HG02610 (cell line): ENCODE results near the gene PLCH1.

Experiments
- ATAC-seq: cut with Tn5 transposase; IDR thresholded peaks from one replicate; pipeline ENCODE4 v1.9.1; 2021; ENCODE audit warnings: mild to moderate bottlenecking, moderate library complexity; ENCODE audit not compliant: unreplicated experiment

PLCH1 gene

DNA sequence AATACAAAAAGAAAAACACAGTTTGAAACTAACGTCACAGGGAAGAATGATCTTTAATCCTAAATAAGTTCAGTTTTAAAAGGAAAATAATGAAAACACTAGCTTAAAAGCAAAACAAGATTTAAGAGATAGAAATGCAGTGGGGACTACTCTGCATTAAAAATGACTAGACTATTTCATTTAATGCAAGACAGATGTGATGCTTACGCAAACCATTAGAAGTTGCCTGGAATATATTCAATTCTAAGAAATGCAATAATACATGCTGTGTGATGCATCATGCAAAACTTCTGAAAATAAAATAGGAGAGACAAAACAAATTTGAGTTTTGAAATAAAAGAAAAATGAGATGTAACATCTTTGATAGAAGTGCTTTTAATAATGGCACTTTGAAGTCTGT, 353.8 kb downstream of the PLCH1 start:
- no peak for ATAC-seq

DNA sequence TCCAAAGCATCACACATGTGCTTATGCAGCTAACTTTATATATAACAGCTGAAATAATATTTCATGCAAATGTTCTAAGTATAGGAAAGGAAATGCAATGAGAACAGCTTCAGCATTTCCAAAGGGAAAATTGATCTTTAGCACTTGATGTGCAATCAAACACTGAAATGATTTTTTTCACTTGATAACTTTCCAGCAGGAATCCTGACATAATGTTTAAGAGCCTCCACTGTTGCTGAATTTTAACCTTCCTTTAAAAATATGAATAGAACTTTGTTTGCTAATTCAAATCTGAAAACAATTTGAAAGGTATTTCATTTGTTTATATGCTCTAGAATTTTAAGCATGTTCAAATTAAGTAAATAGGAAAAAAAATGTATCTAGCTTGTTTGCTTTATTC, 354.5 kb downstream of the PLCH1 start:
- no peak for ATAC-seq

DNA sequence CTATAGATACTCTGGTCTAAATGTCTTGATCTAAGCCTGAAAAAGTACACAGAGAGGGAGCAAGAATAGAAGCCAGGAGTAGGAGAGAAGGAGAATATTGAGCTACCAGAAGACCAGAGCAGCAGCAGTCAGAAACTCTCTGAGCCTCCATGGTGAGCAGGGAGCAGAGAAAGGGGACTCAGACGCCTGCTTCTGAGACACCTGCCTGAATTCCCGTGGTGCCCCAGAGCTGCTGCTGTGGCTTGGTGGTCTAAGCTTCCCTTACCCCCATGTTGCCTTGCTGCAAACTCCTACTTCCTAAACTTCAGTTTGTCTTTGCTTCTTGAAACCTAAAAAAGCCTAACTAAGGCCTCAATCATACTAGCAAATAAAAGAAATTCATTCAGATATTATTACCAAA, 356.5 kb downstream of the PLCH1 start:
- ATAC-seq, result no peak

DNA sequence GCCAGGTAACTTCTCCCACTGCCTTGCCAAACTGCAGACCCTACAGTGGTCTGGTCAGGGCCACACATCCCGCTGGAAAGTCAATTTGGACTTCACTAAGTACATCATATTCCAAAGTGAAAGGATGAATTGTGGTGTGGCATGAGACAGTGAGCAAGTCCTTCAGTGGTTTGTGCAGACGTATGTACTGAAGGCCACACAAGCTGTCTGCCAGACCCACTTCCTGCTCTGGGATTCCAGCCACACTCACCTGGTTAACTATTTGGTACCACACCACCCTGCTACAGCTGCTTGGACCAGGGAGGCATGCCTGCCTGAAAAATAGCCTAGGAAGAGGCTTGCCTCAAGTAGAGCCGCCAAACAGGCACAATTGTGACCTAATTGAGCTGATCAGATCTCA, 357.3 kb downstream of the PLCH1 start:
- ATAC-seq, result no peak

DNA sequence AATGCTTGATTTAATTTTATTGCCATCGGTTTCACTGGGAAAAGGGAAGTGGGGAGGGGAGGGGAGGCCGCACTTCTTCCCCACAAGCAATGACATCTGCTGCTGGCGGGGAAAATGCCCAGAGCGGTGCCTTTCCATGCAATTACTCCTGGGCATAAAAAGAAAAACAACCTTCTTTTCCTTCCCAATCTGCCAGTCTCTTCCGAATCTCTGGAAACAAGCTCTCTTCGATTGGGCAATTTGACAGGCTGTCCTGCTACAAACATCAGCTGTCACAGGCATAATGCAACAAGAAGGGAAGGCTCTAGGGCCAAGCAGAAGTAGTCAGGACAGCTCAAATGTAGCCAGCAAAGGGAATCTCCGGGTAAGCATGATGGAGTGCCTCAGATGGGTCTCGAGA, 358.0 kb downstream of the PLCH1 start:
- ATAC-seq, result no peak

DNA sequence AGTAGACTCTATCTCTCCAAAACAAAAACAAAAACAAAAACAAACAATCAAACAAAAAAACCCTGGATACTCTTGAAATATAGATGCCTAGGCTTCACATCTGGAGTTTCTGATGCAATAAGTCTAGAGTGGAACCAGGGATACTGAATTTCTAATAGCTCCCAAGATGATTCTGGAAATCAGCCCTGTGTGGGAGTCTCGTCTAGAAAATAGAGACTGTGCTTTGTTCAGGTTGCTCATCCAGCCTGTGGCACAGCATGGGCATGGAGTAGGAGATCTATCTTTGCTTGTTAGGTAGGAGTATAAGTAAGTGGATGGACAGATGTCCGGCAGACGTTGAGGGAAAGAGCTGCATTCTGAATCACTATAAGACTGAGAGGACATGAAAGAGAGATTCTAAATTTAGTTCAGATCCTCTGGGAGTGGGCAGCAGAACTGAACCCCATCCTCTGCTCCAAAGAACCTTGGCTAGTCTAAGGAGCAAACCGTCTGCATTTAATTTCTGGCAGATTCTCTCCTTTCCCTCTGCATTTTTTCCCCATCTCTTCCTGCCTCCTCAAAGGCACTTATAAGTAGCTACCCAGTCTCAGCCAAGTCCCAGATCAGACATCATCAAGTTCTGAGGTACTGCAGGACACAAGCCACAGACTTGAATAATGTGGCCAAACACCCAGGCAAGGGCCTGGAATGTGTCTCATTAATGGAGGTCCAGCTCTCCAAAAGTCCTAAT, 358.8 kb downstream of the PLCH1 start:
- ATAC-seq, result no peak

DNA sequence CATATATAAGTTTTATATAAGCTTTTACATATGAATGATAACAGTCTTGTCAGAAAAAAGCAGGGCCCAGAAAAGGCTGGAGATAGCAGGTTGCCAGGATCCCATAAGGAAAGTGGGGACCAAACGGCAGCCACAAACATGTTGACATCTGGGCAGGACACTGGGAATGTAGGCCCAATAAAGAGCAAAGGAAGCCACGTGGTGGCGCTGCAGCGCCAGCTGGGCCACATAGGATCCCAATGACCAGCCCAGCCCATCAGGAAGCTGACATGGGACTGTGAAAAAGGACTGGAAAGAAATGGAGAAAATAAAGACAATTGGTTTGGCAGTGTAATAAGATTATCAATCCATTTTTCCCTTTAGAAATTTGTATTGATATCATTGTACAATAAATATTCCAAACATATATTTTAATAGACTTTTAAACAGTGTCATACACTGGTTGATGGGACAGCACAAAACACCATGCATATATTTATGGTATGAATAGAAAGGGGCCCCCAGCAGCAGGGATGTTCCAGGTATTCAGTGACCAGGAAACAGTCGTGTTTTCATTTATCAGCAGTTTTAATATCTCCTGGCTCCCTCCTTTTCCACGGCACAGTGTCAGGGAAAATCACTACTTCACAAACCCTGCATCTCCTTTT, 362.4 kb downstream of the PLCH1 start:
- ATAC-seq, result no peak

DNA sequence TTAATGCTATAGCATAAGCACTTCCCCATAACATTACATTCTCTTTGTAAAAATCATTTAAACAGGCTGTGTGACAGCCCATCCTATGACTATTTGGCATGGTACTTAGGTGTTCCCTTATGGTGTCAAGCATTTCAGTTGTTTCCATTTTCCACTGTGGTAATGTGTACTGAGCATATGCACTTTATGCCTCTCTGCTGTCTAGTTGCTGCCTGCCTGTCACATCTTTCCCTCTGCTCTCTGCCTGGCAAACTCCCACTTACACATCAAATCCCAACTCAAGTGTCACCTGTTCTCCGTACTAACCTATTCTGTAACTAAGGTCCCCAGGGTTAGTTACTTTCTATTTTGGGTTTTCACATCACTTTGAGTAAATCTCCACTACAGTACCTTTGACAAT, 367.0 kb downstream of the PLCH1 start:
- ATAC-seq, result no peak

DNA sequence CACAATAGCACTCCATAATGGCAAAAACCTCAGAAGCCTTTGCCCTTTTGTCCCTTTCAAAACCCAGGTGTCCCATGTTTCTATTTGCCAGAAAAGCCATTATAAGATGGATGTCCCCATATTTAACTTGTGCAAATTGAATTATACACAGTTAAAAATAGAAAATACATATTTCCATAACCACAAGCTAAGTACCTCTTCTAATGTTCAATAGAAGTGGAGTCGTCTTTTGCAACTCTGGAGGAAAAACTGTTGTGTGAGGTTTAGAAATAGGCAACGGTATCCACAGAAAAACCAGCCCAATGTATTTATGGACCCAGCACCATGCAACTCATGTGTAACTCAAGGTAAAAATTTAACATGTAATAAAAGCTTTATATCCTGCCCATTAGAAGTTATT, 367.8 kb downstream of the PLCH1 start:
- no peak for ATAC-seq

DNA sequence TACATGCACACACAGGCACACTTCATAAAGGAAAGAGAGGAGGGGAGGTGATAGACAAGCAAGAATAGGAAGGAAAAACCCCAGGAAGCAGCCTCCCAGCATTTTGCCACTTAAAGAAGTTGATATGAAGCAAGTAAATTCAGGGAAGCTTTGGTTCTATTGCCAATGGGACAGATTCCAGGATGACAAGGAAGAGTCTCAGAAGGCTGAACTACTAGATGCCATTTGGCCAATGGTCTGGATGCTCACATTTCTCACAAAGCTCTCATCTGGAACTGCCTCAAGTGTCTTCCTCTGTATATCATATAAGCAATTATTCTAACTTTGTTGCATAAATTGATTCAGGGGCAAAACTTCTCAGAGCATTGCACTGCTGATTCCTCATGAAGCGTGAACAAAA, 372.6 kb downstream of the PLCH1 start:
- no peak for ATAC-seq

DNA sequence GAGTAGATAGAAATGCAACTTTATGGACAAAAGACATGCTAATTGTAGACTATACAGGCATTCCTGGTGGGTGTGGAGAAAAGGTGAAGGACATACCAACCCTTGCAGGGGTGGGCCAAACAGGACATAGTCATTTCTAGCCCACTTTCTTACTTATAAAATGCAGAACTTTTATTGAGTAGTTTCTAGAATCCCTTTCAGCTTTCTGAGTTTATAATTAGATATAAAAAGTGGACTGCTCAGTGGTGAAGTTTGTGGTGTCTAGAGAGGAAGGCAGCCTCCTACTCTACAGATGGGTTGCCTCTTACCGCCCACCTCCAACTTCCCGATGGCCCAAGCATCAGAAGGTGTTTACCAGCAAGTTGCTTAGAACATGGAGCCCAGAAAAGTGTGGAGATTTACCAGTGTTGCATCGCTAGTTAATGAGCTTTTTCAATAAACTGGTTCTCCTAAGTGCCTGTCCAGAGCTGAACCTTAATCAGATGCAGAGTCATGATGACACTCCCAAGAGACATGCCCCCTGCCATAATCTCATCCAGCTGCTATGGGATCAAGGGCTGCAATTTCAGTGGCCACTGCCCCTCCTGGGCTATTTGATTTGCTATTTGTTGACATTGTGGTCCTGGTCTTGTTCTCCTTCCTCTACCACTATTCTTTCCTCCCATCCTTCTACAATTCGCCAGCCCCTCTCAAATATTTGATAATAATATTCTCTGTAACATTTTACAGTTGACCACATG, 373.9 kb downstream of the PLCH1 start:
- no peak for ATAC-seq

DNA sequence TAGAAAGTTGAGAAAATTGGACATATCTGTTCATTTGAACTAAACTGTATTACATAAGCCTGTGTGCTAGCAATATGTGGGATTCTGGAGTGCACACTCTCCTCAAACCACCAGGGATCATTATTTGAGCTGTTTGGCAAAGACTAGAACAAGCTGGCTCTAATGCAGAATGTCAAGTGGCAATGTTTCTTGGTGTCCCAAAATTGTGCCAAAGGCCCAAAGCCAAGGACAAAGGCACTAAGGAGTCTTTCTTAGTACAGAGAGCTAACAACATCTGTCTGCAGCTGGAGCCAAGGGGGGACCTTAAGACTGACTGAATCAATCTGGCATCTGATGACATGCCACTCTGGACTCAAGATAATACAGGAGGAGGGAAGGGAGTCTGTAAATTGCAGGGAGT, 374.7 kb downstream of the PLCH1 start:
- ATAC-seq, result no peak

DNA sequence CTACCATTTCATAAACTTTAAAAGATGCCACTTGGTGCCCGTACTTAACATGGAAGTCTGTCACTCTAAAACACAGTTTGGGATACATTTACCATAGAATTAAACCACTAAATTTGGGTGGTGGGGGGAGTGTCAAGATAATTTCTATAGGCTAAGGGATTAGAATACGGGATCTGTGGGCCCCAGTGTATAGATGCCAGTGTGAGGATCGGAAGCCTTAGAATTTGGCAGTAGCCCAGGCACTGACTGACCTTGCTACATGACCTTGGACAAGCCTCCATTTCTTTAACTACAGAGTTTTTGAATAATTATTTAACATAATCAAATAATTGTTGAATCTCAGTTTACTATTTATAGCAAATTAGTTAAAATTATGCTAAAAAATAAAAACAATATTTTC, 375.1 kb downstream of the PLCH1 start:
- no peak for ATAC-seq

DNA sequence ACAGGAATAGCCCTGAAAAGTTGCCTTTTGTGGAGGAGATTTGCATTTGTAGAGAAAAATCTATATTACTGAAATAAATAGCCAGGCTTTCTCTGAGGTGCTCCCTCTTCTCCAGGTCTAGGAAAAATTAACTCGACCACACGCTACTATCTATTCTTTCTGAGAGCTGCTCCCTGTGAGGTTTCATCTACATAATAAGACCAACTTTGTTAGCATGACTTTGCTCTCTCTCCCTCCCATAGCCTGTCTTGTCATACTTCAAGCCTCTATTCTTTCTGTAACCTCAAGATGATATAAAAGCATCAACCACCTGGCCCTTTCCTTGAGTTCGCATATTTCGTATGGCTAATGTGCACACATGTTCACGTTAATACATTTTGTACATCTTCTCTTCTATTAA, 375.6 kb downstream of the PLCH1 start:
- no peak for ATAC-seq

DNA sequence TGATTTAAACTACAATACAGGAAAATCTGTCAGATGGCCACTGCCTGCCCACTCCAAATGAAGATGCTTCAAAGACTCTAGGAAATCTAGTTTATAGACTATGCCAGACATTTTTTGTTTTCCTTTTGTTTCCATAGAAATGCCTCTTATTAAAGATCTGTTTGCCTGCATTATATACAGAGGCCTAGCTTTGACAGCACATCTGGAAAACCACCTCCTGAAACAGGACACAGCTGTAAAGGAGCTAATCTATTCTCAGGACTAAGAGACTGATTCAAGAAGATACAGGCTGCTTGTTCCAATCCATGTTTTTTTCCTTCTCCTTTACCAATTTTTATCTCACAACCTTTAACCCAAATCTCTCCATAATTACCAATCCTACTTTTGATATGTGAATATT, 376.1 kb downstream of the PLCH1 start:
- ATAC-seq, result no peak

DNA sequence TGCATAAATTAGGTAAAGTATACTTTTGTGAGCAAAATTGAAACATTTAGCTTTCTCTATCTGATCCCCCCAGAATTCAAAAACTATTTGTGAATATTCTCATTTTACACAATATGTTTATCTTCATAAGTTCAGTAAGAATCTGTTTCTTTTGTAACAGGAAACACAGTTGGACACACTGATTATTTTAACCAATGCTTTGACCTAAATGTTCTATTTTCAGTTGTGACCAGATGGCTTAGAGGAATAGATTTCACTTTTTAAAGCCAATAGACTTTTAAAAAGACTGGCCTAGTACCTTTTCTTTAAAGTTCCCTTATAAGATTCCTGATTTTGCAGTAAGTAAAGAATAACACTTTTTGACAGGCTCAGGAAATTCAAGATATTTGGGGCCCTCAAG, 377.4 kb downstream of the PLCH1 start:
- ATAC-seq, result no peak

DNA sequence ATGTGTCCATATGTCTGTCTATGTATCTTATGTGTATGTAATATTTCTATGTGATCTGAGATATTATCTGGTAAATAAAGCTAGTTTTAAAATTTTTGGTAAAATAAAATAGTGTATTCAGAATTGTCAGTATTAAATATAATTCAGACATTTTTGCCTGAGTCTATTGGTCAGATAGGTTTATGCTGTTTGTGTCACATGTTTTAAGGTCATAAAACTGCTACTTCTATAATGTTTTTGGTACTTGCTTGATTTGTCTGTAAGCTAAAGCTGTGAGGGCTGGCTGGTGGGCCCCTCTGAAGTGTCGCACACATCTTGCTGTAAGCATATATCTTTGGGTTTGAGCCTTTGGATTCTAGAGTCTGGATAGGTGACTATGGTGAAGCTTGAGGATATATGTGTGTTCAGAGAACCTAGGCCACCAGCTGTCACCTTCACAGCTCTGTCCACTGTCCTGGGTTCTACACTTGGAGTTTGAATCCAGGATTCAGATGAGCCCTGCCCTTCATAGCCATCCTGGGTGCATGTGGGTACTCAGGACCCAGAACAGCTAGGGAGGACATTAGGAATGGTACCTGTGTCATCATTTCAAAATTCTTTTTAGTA, 379.6 kb downstream of the PLCH1 start:
- ATAC-seq, result no peak

DNA sequence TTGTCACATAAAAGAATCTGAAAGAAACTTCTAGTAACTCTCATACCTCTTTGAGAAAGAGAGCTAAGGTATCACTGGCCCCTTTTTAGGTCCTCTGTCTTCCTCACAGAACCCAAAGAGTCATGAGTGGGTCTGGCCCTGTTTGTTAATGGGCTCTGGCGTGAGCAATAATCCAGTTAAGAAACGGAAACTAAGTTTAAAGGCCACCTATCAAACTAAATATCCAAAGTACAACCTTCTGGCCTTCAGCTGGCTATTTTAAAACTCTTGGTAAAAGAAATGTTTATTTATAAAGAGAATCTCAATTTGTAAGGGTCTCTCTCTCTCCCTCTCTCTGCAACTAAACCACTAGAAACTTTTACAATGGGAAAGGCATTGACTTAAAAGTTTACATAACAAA, 380.4 kb downstream of the PLCH1 start:
- no peak for ATAC-seq

DNA sequence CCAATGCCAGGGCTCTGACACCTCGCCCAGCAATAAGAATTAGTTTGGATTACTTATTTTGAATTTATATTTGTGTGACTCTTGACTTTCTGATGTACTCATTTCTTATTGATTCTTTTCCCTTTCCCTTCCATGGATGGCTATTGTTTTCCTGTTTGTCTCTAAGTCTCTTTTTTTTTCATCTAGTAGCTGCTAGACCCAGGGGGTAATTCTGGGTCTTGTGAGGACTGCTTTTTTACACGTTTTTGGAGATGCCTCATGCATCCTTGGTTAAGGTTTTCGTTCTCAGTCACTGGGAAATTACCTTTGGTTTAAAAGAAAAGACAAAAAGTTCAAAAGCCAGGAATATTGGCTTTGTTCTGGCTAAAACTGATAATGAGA, 381.2 kb downstream of the PLCH1 start:
- peak; percentile 46 for ATAC-seq

DNA sequence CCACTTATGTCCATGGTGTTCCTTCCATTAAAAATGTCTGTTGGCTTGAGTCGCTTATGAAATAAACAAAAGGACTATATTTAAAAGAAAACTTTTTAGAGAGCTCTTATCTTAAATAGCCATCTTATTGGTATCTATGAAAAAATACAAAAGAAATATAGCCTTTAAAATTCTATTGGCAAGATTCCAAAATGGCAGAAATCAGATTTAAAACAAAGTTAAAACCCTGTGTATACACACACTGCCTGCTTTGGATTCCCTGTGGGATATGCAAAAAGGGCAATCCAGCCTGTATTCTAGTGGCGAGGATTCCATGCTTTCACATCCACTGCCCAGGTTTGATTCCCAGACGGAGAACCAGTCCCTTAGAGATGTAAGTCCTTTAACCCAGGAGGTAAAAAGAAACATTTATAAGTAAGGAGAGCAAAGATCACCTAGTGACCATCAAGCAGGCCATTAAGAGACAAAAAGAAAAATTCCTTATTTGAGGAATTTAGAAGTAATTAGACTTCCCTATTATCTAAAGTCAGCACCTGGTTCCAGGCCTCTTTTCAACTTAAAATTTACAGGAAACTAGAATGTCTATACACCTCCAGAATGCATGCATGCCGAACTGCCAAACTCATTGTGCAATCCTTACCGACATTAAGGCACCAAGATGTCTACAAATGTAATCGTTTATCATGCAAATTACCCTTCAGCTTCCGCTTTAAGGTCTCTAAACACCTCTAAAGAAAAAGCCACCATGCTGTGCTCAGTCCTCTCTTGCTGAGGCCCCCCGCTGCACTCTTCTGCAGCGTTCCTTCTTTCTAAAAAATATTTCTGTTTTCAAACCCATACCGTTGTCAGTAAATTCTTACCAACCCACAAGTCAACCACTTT, 381.8 kb downstream of the PLCH1 start:
- no peak for ATAC-seq

DNA sequence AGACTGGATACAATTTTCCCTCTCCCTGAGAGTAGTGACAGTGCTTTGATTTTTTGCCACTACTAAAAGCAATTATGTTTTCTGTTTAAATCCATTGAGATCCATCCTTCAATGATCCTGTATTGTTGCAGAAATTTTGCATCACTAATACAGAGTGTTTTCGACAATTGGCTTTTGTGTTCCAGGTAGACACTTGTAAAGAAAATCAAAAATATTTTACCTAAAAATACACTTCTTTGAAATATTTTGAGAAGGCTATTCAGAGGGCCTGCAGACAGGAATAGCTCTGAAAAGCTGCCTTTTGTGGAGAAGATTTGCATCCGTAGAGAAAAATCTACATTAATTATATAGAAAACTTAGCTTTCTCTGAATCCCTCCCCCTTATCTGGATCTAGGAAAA, 384.6 kb downstream of the PLCH1 start:
- ATAC-seq, result no peak
